H9 (cell line): ENCODE data around the gene ZNF804A. TPM values are rescaled to one million over a fixed set of nuclear protein-coding genes. Genes with fewer than 3 reads are reported as not detected.

ENCODE experiments used
- DNase-seq: peaks from one replicate; pipeline ENCODE4 v3.0.0-alpha.2; 2017
- H2AFZ ChIP-seq: one replicate; pipeline ENCODE4 v1.6.1; 2013; ENCODE audit warnings: mild to moderate bottlenecking, low read length, control low read depth, moderate library complexity
- H2AK5ac ChIP-seq: 2 replicates; pipeline ENCODE4 v1.6.1; 2013; ENCODE audit warnings: low read length, control low read depth, mixed read lengths; ENCODE audit not compliant: insufficient read length
- H2BK120ac ChIP-seq: one replicate; pipeline ENCODE4 v1.6.1; 2013; ENCODE audit warnings: low read depth, mild to moderate bottlenecking, low read length, control low read depth, inconsistent platforms; ENCODE audit not compliant: poor library complexity, severe bottlenecking
- H2BK12ac ChIP-seq: 2 replicates; pipeline ENCODE4 v1.6.1; 2013; ENCODE audit warnings: low read length, control low read depth, mixed read lengths, low read depth; ENCODE audit not compliant: insufficient read length
- H2BK15ac ChIP-seq: 2 replicates; pipeline ENCODE4 v1.6.1; 2013; ENCODE audit warnings: low read depth, low read length, control low read depth
- H2BK20ac ChIP-seq: one replicate; pipeline ENCODE4 v1.6.1; 2013; ENCODE audit warnings: low read depth, mild to moderate bottlenecking, low read length, control low read depth, inconsistent platforms; ENCODE audit not compliant: poor library complexity, severe bottlenecking
- H2BK5ac ChIP-seq: 2 replicates; pipeline ENCODE4 v1.6.1; 2013; ENCODE audit warnings: low read length, control low read depth, mixed read lengths; ENCODE audit not compliant: insufficient read length
- H3K14ac ChIP-seq: 2 replicates; pipeline ENCODE4 v1.6.1; 2013; ENCODE audit warnings: low read length, control low read depth; ENCODE audit not compliant: insufficient read depth
- H3K18ac ChIP-seq: 2 replicates; pipeline ENCODE4 v1.6.1; 2013; ENCODE audit warnings: low read depth, mild to moderate bottlenecking, mixed read lengths, low read length, control low read depth; ENCODE audit not compliant: insufficient read length
- H3K23ac ChIP-seq: 2 replicates; pipeline ENCODE4 v1.6.1; 2013; ENCODE audit warnings: low read length, control low read depth, mixed read lengths, low read depth; ENCODE audit not compliant: insufficient read length
- H3K23me2 ChIP-seq: 2 replicates; pipeline ENCODE4 v1.6.1; 2013; ENCODE audit warnings: low read depth, mild to moderate bottlenecking, mixed read lengths, low read length, control low read depth; ENCODE audit not compliant: insufficient read length, poor library complexity, severe bottlenecking
- H3K27ac ChIP-seq: 2 replicates; pipeline ENCODE4 v1.5.1; 2013; ENCODE audit warnings: low read length, control low read depth, mixed read lengths, low read depth; ENCODE audit not compliant: insufficient read length
- H3K27me3 ChIP-seq: 2 replicates; pipeline ENCODE4 v1.6.1; 2013; ENCODE audit warnings: low read length, control low read depth, inconsistent platforms; ENCODE audit not compliant: insufficient read depth
- H3K4ac ChIP-seq: 2 replicates; pipeline ENCODE4 v1.6.1; 2013; ENCODE audit warnings: low read depth, mild to moderate bottlenecking, control low read depth, inconsistent platforms, low read length, moderate library complexity
- H3K4me1 ChIP-seq: 2 replicates; pipeline ENCODE4 v1.6.1; 2013; ENCODE audit warnings: low read length, control low read depth, inconsistent platforms; ENCODE audit not compliant: insufficient read depth
- H3K4me2 ChIP-seq: 2 replicates; pipeline ENCODE4 v1.6.1; 2013; ENCODE audit warnings: low read length, control low read depth, mixed read lengths; ENCODE audit not compliant: insufficient read length, insufficient read depth
- H3K56ac ChIP-seq: 2 replicates; pipeline ENCODE4 v1.6.1; 2013; ENCODE audit warnings: low read depth, mild to moderate bottlenecking, mixed read lengths, low read length, control low read depth; ENCODE audit not compliant: insufficient read length
- H3K79me1 ChIP-seq: 2 replicates; pipeline ENCODE4 v1.6.1; 2013; ENCODE audit warnings: low read depth, mild to moderate bottlenecking, moderate library complexity, low read length, control low read depth, inconsistent platforms; ENCODE audit not compliant: insufficient read depth, poor library complexity, severe bottlenecking
- H3K79me2 ChIP-seq: 2 replicates; pipeline ENCODE4 v1.6.1; 2013; ENCODE audit warnings: low read length, control low read depth, inconsistent platforms; ENCODE audit not compliant: insufficient read depth
- H3K9ac ChIP-seq: 2 replicates; pipeline ENCODE4 v1.6.1; 2013; ENCODE audit warnings: low read length, control low read depth, mixed read lengths; ENCODE audit not compliant: insufficient read length; ENCODE audit errors: extremely low read depth
- H3K9me3 ChIP-seq: one replicate; pipeline ENCODE4 v1.6.1; 2013; ENCODE audit warnings: low read depth, low read length, inconsistent platforms; ENCODE audit not compliant: control insufficient read depth
- H3T11ph ChIP-seq: one replicate; pipeline ENCODE4 v1.6.1; 2013; ENCODE audit warnings: mild to moderate bottlenecking, low read length, control low read depth, inconsistent platforms
- H4K20me1 ChIP-seq: one replicate; pipeline ENCODE4 v1.6.1; 2013; ENCODE audit not compliant: control insufficient read depth, insufficient read length, insufficient read depth
- H4K5ac ChIP-seq: 2 replicates; pipeline ENCODE4 v1.6.1; 2013; ENCODE audit warnings: low read depth, mild to moderate bottlenecking, mixed read lengths, low read length, control low read depth; ENCODE audit not compliant: insufficient read length
- H4K8ac ChIP-seq: replicated peaks from 2 replicates; pipeline ENCODE4 v1.6.1; 2013; ENCODE audit warnings: low read length, control low read depth, mixed read lengths, low read depth; ENCODE audit not compliant: insufficient read length
- H4K91ac ChIP-seq: 2 replicates; pipeline ENCODE4 v1.6.1; 2013; ENCODE audit warnings: low read depth, mild to moderate bottlenecking, moderate library complexity, mixed read lengths, low read length, control low read depth; ENCODE audit not compliant: insufficient read length
- H3K27ac Mint-ChIP-seq, 3 experiments: 2 replicates in 2 of 3; 3 replicates in 1 of 3; pipeline ENCODE4 v1.8.0; 2020 to 2021; ENCODE audit warnings: mixed read lengths in 3 of 3, mild to moderate bottlenecking in 1 of 3, moderate library complexity in 1 of 3
- H3K27me3 Mint-ChIP-seq: 2 replicates; pipeline ENCODE4 v1.8.0; 2021; ENCODE audit warnings: low read depth, mild to moderate bottlenecking, moderate library complexity, mixed read lengths
- H3K36me3 Mint-ChIP-seq, 3 experiments: 2 replicates in 2 of 3; 3 replicates in 1 of 3; pipeline ENCODE4 v1.8.0; 2020 to 2021; ENCODE audit warnings: low read depth in 3 of 3, mixed read lengths in 3 of 3; ENCODE audit not compliant: insufficient read depth in 1 of 3
- H3K4me1 Mint-ChIP-seq, 2 experiments: 2 replicates each; pipeline ENCODE4 v1.8.0; 2020; ENCODE audit warnings: mixed read lengths in 2 of 2
- H3K4me3 Mint-ChIP-seq, 2 experiments: 2 replicates in 1 of 2; 3 replicates in 1 of 2; pipeline ENCODE4 v1.8.0; 2020 to 2021; ENCODE audit warnings: mild to moderate bottlenecking in 2 of 2, mixed read lengths in 2 of 2, moderate library complexity in 1 of 2
- H3K9me3 Mint-ChIP-seq, 2 experiments: 2 replicates in 1 of 2; 3 replicates in 1 of 2; pipeline ENCODE4 v1.8.0; 2020; ENCODE audit warnings: mild to moderate bottlenecking in 2 of 2, mixed read lengths in 2 of 2, moderate library complexity in 1 of 2
- CTCF ChIP-seq: fragments of 200-600 bp; sonication (generic); conservative IDR thresholded peaks from 3 replicates; pipeline ENCODE4 v1.8.0; 2021; ENCODE audit warnings: antibody characterized with exemption, mild to moderate bottlenecking
- WGBS: extraction: QIAGEN DNeasy Blood & Tissue Kit; methylation state at CpG from one replicate; pipeline ENCODE4 v1.1.7; 2013; ENCODE audit warnings: missing lambda C conversion rate, low lambda C conversion rate, mixed read lengths; ENCODE audit not compliant: insufficient read length; ENCODE audit errors: extremely low coverage; 5-methylcytosine and 5-hydroxymethylcytosine counted together
- total RNA-seq: library from RNA; stranded (reverse); gene quantifications from 2 replicates; pipeline ENCODE4 v1.2.1, GENCODE V29; 2021

The ZNF804A gene
- total RNA-seq, 1 experiment from 2014 or later: not detected

- Histone ChIP-seq H3K27ac (no peak overlapping the region), H3K27me3 (no peaks in the 10 kb centered on the region), H3K56ac (no peak overlapping the region), H2BK20ac (no peak overlapping the region), H3K4ac (no peak overlapping the region), H3K79me2 (no peaks in the 10 kb centered on the region), H3T11ph (no peak overlapping the region), H3K23ac (no peak overlapping the region), H3K9ac (no peak overlapping the region), H3K4me1 (no peaks in the 10 kb centered on the region), H4K91ac (no peak overlapping the region), H3K14ac (no peak overlapping the region), H2BK12ac (no peak overlapping the region), H2BK5ac (no peak overlapping the region), H3K79me1 (no peaks in the 10 kb centered on the region), H2AK5ac (no peak overlapping the region), H3K9me3 (peaks cover 9% of the 10 kb centered on the region), H2BK120ac (no peak overlapping the region), H3K4me2 (no peak overlapping the region), H4K5ac (no peak overlapping the region), H4K20me1 (no peaks in the 10 kb centered on the region), H4K8ac (no peak overlapping the region), H3K23me2 (no peaks in the 10 kb centered on the region), H3K18ac (no peak overlapping the region), H2BK15ac (no peak overlapping the region), H2AFZ (no peak overlapping the region)
- peaks cover 24 to 26% of the 10 kb centered on the region in 2 experiments for H3K9me3 Mint-ChIP-seq
- peaks cover 11 to 22% (median 21%) of the 10 kb centered on the region in 3 experiments for H3K36me3 Mint-ChIP-seq
- WGBS: no CpG with 5 or more reads among the region's 6 CpGs
- no peak overlapping the region for H3K27ac Mint-ChIP-seq
- DNase-seq: no peak
- no peak overlapping the region for H3K4me3 Mint-ChIP-seq
- TF ChIP-seq CTCF: no peak
- H3K4me1 Mint-ChIP-seq: no peaks in the 10 kb centered on the region
- no peaks in the 10 kb centered on the region for H3K27me3 Mint-ChIP-seq
Observed at GRCh38 chr2:184721881-184722280, 123.6 kb downstream of the ZNF804A start.
